Upper lobe of left lung (tissue), 6 donors: ENCODE measurements around the gene VAPA. TPM values are rescaled to one million over a fixed set of nuclear protein-coding genes. Genes with fewer than 3 reads are reported as not detected.

ENCODE experiments used
- ATAC-seq, 2 donors: fragments of 200-7000 bp; cut with Tn5 transposase; one replicate each; pipeline ENCODE4 v1.9.1; 2022; ENCODE audit warnings: mild to moderate bottlenecking in 2 of 2, moderate library complexity in 2 of 2; ENCODE audit not compliant: low FRiP score in 2 of 2
- DNase-seq, 2 donors: peaks; one replicate each; pipeline ENCODE4 v3.0.0-alpha.2; 2019 to 2020
- H3K27ac ChIP-seq, 4 donors: fragments of 200-600 bp; sonication (generic); one replicate each; pipeline ENCODE4 v1.5.1; 2016 to 2019
- H3K27me3 ChIP-seq, 4 donors: fragments of 200-600 bp; sonication (generic); one replicate each; pipeline ENCODE4 v1.5.1; 2017 to 2019
- H3K36me3 ChIP-seq, 4 donors: fragments of 200-600 bp; sonication (generic); one replicate each; pipeline ENCODE4 v1.5.1; 2016 to 2019
- H3K4me1 ChIP-seq, 4 donors: fragments of 200-600 bp; sonication (generic); one replicate each; pipeline ENCODE4 v1.5.1; 2018 to 2019
- H3K4me3 ChIP-seq, 4 donors: fragments of 200-600 bp; sonication (generic); one replicate each; pipeline ENCODE4 v1.5.1; 2017 to 2019; ENCODE audit warnings: mild to moderate bottlenecking in 2 of 4, moderate library complexity in 1 of 4
- H3K9me3 ChIP-seq, 4 donors: fragments of 200-600 bp; sonication (generic); one replicate each; pipeline ENCODE4 v1.5.1; 2018 to 2019
- EP300 ChIP-seq, 4 donors: sonication (generic); formaldehyde crosslinking; IDR thresholded peaks; one replicate each; pipeline ENCODE4 v1.5.1; 2017; ENCODE audit warnings: antibody characterized with exemption in 4 of 4, control low read depth in 2 of 4
- POLR2A ChIP-seq, 4 donors: fragments of 450-650 bp; IDR thresholded peaks; one replicate each; pipeline ENCODE4 v1.5.1; 2016 to 2017; ENCODE audit warnings: antibody characterized with exemption in 4 of 4, mild to moderate bottlenecking in 2 of 4
- POLR2AphosphoS5 ChIP-seq, 2 donors: sonication (generic); formaldehyde crosslinking; IDR thresholded peaks; one replicate each; pipeline ENCODE4 v1.5.1; 2017; ENCODE audit warnings: antibody characterized with exemption in 2 of 2
- WGBS, 2 donors: methylation state at CpG; one replicate each; pipeline ENCODE4 v1.1.5; 2017 to 2018; 5-methylcytosine and 5-hydroxymethylcytosine counted together
- total RNA-seq, 6 donors: library from RNA; depleted of rRNA in 4 of 6; stranded (reverse); fragments of >200 nt in 4 of 6; gene quantifications; one replicate each; pipeline versions ENCODE4 v1.1.0 to v1.2.1, GENCODE V29; 2016 to 2021
- TF ChIP-seq, protein P1 (sequence below), 6 experiments: fragments of 450-650 bp in 4 of 6; fragments of 200-600 bp in 2 of 6; sonication (generic) in 2 of 6; IDR thresholded peaks; one replicate each; pipeline ENCODE4 v1.5.1; 2016 to 2019; ENCODE audit warnings: antibody characterized with exemption in 6 of 6
- donor health status: DM: no; HTN: no; CAD: no; lungs with moderate emphysema.
- donor health status: DM: no; HTN: yes; CAD: no; lungs with severe emphysema.

The VAPA gene
- total RNA-seq, 6 donors from 2014 or later: 233 to 566 (median 285) TPM

DNA sequence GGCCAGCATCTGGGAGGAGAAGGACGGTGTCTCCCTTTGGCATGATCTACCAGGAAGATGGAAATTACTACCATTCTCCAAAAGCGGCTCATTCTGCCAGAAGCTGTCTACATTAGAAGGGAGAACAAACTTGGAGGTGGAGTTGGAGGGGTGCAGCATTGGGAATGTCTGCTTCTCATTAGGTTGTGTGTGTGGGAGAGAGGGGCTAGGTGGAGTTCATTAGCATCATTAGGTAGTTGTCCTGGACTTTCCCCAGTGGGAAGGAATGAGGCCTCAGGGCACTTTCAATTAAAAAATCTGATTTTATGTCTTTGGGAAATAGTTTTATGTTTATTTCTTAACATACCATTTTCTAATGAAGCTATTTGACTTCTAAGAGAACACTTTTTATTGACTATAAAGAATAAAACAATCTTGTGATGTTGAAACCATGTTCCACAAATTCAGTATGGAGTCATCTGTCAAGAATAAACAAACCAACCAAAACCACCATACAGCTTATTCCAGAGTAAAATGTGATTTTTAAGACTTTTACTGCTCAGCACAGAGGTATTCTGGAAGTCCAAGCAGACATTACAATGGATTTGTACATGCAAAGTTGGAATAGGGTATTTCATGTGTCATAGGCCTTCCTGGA lies 60.6 kb downstream of the VAPA start:
- H3K4me3 ChIP-seq: no peak overlapping the region
- DNase-seq (no peak), ATAC-seq (no peak)
- H3K9me3 ChIP-seq: peaks cover 0 to 9% (median 4%) of the 10 kb centered on the region in 4 donors
- H3K36me3 ChIP-seq: no peaks in the 10 kb centered on the region
- no peaks in the 10 kb centered on the region for H3K27me3 ChIP-seq
- TF ChIP-seq EP300 (IDR thresholded peaks at IDR 0.05): no peak
- TF ChIP-seq POLR2AphosphoS5 (IDR thresholded peaks at IDR 0.05): no peak
- TF ChIP-seq, protein P1, sequence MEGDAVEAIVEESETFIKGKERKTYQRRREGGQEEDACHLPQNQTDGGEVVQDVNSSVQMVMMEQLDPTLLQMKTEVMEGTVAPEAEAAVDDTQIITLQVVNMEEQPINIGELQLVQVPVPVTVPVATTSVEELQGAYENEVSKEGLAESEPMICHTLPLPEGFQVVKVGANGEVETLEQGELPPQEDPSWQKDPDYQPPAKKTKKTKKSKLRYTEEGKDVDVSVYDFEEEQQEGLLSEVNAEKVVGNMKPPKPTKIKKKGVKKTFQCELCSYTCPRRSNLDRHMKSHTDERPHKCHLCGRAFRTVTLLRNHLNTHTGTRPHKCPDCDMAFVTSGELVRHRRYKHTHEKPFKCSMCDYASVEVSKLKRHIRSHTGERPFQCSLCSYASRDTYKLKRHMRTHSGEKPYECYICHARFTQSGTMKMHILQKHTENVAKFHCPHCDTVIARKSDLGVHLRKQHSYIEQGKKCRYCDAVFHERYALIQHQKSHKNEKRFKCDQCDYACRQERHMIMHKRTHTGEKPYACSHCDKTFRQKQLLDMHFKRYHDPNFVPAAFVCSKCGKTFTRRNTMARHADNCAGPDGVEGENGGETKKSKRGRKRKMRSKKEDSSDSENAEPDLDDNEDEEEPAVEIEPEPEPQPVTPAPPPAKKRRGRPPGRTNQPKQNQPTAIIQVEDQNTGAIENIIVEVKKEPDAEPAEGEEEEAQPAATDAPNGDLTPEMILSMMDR (IDR thresholded peaks at IDR 0.05): no peak
- no peak for TF ChIP-seq POLR2A (IDR thresholded peaks at IDR 0.05)
- no peak overlapping the region for H3K27ac ChIP-seq
- H3K4me1 ChIP-seq: no peaks in the 10 kb centered on the region
- WGBS, 2 donors: 94 to 97% methylated on average over 2 of the region's 2 CpGs

DNA sequence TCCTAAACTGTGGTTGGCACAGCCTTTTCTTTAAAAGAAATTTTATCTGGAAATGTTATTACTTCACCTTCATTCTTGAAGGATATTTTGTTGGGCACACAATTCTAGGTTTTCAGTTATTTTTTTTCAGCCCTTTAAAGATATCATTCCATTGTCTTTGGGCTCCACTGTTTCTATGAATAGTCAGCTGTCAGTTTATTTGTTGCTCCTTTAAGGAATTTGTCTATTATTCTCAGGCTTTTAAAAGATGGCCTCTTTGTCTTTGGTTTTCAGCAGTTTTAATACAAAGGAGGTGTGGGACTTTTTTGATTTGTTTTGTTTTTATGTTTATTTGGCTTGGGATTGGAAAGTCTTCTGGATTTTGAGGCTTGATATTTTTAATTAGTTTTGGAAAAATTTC lies 61.8 kb downstream of the VAPA start:
- TF ChIP-seq POLR2A (IDR thresholded peaks at IDR 0.05) (no peak), EP300 (IDR thresholded peaks at IDR 0.05) (no peak), POLR2AphosphoS5 (IDR thresholded peaks at IDR 0.05) (no peak)
- TF ChIP-seq, protein P1 (IDR thresholded peaks at IDR 0.05): no peak

DNA sequence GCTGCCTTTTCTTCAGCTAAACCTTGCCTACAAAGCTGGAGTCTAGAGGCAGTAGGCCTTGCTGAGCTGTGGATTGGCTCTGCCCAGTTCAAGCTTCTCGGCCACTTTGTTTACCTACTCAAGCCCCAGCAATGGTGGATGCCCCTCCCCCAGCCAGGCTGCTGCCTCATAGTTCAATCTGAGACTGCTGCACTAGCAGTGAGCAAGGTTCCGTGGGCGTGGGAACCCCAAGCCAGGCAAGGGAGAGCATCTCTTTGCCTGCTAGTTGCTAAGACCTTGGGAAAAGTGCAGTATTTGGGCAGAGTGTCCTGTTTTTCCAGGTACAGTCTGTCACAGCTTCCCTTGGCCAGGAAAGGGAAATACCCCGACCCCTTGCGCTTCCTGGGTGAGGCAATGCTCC lies 68.9 kb downstream of the VAPA start:
- no peak overlapping the region for H3K4me3 ChIP-seq
- WGBS, 2 donors: 90 to 93% methylated on average over 5 of the region's 5 CpGs
- no peak overlapping the region for H3K27ac ChIP-seq
- TF ChIP-seq POLR2A (IDR thresholded peaks at IDR 0.05): no peak
- TF ChIP-seq, protein P1 (IDR thresholded peaks at IDR 0.05): no peak
- no peak for TF ChIP-seq EP300 (IDR thresholded peaks at IDR 0.05)
- TF ChIP-seq POLR2AphosphoS5 (IDR thresholded peaks at IDR 0.05): no peak
- H3K27me3 ChIP-seq: no peaks in the 10 kb centered on the region
- ATAC-seq (no peak), DNase-seq (no peak)
- no peaks in the 10 kb centered on the region for H3K36me3 ChIP-seq
- no peaks in the 10 kb centered on the region for H3K4me1 ChIP-seq
- H3K9me3 ChIP-seq: no peaks in the 10 kb centered on the region

More for the DNA sequence above, 61.8 kb downstream of the VAPA start:
- H3K36me3 ChIP-seq: no peaks in the 10 kb centered on the region
- no peaks in the 10 kb centered on the region for H3K4me1 ChIP-seq
- no peak for DNase-seq
- H3K9me3 ChIP-seq: peaks cover 0 to 9% (median 4%) of the 10 kb centered on the region in 4 donors
- ATAC-seq: no peak
- H3K27me3 ChIP-seq: no peaks in the 10 kb centered on the region
- no peak overlapping the region for H3K27ac ChIP-seq
- H3K4me3 ChIP-seq: no peak overlapping the region

DNA sequence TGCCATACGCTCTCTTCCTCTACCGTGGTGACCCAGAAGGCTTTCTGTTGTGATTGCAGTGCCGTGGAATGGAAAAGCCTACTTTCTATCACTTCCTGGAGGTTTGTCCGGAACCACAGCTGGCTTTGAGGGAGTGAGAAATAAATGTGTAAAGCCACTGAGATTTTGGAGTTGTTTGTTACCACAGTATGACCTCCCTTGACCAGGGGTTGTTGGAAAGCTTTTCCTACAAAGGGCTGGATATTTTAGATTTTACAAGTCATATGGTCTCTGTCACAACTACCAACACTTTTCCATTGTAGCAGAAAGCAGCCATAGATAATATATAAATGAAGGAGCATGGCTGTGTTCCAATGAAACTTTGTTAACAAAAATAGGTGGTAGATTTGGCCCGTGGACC lies 70.3 kb downstream of the VAPA start:
- H3K4me1 ChIP-seq: no peaks in the 10 kb centered on the region
- no peak overlapping the region for H3K27ac ChIP-seq
- no peak overlapping the region for H3K4me3 ChIP-seq
- no peak for ATAC-seq
- no peaks in the 10 kb centered on the region for H3K9me3 ChIP-seq
- no peaks in the 10 kb centered on the region for H3K27me3 ChIP-seq
- no peak for TF ChIP-seq POLR2A (IDR thresholded peaks at IDR 0.05)
- no peak for TF ChIP-seq EP300 (IDR thresholded peaks at IDR 0.05)
- TF ChIP-seq, protein P1 (IDR thresholded peaks at IDR 0.05): no peak
- no peak for TF ChIP-seq POLR2AphosphoS5 (IDR thresholded peaks at IDR 0.05)
- H3K36me3 ChIP-seq: no peaks in the 10 kb centered on the region
- DNase-seq: no peak
- 79 to 83% methylated on average over 5 of the region's 5 CpGs for WGBS, 2 donors

DNA sequence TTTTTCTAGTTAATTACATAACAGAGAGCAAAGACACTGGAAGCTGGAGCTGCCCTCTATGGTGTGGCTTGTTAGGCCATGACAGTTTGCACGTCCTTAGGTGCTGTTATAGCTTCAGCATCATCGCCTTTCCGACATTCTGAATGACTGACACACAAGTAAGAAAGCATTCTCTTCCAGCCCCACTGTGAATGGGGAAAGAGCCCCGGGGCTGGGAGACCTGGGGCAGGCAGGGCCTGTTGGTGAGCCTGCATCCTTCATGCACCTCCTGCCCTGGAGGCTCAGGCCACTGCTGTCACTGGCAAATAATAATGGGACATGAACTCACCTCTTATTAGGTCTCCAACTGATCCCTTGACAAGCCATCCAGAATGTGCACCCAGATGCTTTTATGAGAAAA lies 71.8 kb downstream of the VAPA start:
- no peak for DNase-seq
- Histone ChIP-seq H3K27ac (no peak overlapping the region), H3K4me3 (no peak overlapping the region), H3K27me3 (no peaks in the 10 kb centered on the region), H3K4me1 (no peaks in the 10 kb centered on the region), H3K36me3 (no peaks in the 10 kb centered on the region), H3K9me3 (no peaks in the 10 kb centered on the region)
- ATAC-seq: no peak
- TF ChIP-seq, protein P1 (IDR thresholded peaks at IDR 0.05): no peak
- TF ChIP-seq POLR2A (IDR thresholded peaks at IDR 0.05): no peak
- no peak for TF ChIP-seq EP300 (IDR thresholded peaks at IDR 0.05)
- no peak for TF ChIP-seq POLR2AphosphoS5 (IDR thresholded peaks at IDR 0.05)
- 88 to 100% methylated on average over 4 of the region's 4 CpGs for WGBS, 2 donors
